Activated naive CD4-positive, alpha-beta T cell (primary cell): ENCODE data around the gene PRKCD.
"Not testable (repeated sequence)": the region's sequence is repeated elsewhere in the genome, so short reads cannot be mapped to it uniquely, and the experiment has no call there.

Experiments
- DNase-seq, 4 experiments: peaks; one replicate each; lab custom pipeline; 2025; lab: John Stamatoyannopoulos, UW

PRKCD gene

GRCh38 chr3:53139906-53140846, 20.8 kb upstream of the PRKCD start:
- no peak for DNase-seq

GRCh38 chr3:53140847-53141845, 19.9 kb upstream of the PRKCD start:
- DNase-seq, result no peak

DNA sequence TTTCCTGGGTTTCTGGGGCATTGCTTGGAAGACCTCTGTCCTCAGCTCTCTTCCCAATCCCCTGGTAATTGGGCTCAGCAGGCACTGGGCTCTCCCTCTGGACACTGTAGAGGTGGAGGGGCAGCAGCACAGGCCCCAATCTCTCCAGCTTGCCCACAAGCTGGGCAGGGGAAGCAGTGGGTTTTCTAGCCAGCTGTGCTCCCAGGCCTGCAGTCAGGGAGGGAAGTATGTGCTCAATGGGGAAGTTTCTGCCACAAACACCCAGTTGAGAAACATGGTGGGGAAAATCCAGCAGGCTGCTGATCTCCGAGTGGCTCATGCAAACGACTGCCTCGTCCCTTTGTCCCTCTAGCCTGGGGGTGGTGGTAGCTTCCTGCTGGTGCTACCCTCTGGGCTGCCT, 18.0 kb upstream of the PRKCD start:
- no peak for DNase-seq

- no peak for DNase-seq
Measured at GRCh38 chr3:53144446-53144845, 16.6 kb upstream of the PRKCD start.

GRCh38 chr3:53144862-53145712, 15.9 kb upstream of the PRKCD start:
- no peak for DNase-seq

DNA sequence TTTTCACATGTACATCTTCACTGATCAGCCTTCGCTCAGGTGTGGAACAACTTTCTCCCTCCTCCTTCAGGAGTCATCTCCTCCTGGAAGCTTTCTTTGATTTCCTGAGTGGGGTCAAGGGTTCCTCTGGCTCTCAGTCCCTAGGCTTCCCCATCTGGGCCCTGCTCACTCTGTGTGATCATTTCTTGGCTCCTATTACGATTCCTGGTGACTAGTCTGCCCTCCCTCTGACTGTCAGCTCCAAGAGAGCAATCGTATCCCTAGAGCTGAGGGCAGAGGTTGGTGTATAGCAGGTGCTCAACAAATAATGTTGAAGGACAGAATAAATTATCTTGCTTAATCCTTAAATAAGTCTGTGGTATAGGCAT, 15.3 kb upstream of the PRKCD start:
- no peak for DNase-seq

DNA sequence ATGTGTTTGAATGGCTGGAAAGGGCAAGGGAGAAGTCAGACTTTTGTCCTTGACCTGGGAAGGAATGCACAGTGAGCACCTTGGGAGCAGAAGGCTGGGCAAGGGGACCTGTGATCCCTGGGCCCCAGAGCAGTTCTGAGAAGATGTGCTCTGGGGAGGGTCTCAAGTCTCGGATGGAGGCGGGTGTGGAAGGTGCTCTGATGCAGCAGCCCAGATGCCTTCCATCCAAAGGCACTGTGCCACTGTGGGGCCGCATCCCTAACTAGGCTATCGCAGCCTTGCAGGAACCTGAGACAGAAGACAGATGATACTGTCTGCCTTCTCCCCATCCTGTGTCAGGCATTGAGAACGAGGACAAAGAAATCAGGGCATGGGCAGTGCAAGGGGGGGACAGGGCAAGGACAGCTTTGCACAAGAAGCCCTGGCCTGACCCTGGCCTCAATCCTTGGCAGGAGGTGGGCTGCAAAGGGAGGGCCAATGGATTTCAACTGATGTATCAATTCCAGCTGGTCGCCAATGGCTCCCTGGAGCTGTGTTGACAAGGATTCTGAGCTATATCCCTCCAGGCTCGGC, 14.6 kb upstream of the PRKCD start:
- DNase-seq, result no peak

- DNase-seq, result no peak
Measured at GRCh38 chr3:53147151-53147902, 13.7 kb upstream of the PRKCD start.

DNA sequence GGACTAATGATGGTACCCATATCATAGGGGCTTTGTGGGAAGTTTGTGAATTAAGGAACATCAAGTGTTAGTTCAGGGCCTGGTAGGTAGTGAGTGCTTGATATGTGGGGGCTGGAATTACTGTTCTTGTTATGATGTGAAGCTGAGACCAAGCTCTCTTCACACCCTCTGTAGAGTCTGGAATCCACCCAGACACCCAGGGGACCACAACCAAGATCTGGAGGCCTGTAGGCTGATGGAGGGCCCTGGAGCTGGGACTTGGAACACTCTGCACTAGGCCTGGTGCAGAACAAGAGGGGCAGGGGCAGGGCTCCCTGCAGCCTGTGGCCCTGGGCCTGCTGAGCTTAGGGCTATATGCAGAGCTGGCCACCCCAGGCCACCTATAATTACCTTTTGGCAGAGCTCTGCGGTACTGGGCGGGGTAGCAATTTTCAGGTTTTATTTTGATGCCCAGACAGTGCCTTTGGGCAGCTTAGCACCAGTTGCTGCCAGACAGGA, 13.1 kb upstream of the PRKCD start:
- DNase-seq, result no peak

DNA sequence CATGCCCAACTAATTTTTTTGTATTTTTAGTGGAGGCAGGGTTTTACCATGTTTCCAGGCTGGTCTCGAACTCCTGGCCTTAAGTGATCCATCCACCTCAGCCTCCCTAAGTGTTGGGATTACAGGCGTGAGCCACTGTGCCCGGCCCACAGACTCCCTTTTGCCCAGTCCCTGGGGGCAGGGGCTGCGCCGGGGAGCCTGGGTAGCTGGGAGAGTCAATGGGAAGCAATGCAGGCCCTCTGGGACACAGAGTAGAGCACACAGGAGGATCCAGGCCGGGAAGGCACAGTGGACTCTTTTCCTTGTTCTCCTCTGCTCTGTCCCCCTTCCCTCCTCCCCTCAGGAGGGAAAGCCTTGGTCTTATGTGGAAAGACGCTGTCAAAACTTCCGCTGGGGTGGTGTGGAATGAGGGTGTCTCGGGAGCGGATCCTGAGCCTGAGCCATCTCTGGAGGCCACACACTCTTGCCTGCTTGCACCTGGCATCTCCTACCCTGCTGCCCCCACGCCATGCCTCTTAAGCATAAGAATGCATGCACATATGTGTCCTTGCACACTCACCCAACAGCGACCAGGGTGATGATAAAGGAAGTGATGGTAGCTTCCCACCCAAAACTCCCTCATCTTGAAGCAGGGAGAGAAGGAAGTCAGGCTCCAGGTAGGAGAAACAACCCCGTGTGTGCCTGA, 11.9 kb upstream of the PRKCD start:
- DNase-seq, result no peak

GRCh38 chr3:53149699-53150098, 11.3 kb upstream of the PRKCD start:
- no peak for DNase-seq

DNA sequence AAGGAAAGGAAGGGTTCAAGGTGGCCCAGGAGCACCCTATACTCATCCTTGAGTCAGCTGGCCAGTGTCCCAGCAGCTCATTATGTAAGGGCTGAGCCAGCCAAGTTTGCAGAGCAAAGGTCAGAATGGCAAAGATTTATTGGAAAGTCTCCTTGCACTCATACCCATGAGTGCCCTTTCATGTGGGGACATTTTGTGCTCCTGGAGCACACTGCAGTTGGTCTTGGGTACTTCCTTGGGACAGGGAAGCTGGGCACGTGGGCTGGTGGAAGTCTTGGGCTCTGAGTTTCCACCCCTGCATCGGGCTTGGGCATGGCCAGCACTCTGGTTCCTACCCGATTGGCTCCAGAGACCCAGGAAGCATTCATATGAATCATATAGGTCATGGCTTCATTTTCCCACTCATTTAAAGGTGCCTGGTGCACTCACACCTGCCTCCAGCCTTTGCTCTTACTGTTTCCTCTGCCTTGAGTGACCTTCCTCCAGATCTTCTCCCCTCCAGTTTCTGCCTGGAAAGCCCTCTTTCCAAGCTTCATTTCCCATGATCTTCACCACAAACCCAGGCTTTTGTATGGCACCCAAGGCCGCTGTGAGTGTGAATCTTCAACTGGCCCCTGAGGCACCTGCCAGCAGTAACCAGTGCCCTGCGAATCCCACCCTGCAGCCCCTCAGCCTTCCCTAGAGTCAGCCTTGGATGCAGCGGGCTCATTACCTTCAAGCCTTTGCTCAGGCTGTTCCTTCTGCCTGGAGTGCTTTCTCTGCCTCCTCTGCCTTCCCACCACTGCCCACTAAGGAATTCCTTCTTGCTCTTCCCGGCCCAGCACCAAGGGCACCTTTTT, 10.5 kb upstream of the PRKCD start:
- DNase-seq, result no peak

- DNase-seq, result not testable (repeated sequence)
Measured at GRCh38 chr3:53151086-53151438, 9.9 kb upstream of the PRKCD start.

GRCh38 chr3:53151465-53151864, 9.5 kb upstream of the PRKCD start:
- DNase-seq, result no peak

DNA sequence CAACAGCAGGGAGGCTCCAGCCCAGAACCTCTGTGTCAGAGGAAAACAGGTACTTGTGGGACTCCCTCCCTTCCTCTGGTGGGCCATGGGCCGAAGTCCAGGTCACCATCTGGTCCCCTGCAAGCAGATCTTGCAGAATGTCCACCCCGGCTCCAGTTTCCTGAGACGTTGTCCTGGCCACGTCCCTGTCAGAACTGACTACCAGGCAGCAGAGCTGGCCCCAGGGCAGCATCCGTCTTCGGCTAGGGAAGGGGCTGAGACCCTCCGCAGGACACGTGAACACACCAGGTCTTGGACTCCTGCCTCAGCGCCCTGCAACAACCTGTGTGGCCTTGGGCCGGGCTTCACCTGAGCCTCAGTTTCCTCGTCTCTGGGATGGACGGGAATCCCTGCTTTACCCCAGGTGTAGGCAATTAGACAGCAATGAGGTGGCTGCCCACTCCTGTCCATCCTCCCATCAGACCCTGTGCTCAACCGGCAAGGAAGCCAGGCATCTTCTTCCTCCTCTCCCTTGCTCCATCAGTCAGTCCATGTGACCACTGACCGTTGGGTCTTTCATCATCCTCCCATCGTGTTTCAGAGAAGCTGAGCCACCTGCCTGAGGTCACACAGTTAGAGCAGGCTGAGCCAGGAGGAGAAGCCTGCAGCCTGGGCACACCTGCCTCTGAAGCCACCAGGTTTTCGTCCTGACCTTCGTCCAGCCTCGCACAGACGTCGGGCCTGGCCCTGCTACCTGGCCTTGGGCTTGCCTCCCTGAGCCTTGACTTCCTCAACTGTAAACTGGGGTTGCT, 8.9 kb upstream of the PRKCD start:
- DNase-seq, result no peak

- DNase-seq, result no peak
Measured at GRCh38 chr3:53153264-53153823, 7.7 kb upstream of the PRKCD start.

GRCh38 chr3:53153980-53154379, 7.0 kb upstream of the PRKCD start:
- DNase-seq, result no peak

DNA sequence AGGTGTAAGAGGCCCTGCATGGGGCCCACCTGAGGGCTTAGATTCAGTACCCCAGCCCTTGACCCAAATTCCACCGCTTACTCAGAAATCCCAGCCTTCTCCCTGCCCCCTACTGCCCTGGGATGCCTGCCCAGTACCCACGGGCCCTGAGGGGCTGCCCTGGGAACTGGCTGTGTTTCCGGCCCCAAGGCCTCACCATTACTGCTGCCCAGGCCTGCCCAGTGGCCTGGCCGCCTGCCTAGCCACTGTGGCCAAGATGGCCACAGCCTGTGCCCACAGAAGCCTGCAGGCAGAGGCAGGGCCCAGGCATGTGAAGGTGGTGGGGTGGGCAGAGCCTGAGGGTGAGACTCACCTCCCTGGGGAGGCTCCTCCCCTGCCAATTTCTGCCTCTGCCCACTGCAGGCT, 6.1 kb upstream of the PRKCD start:
- DNase-seq, result no peak
